ENCODE measurements around the gene NPHP4.

NPHP4 gene

DNA sequence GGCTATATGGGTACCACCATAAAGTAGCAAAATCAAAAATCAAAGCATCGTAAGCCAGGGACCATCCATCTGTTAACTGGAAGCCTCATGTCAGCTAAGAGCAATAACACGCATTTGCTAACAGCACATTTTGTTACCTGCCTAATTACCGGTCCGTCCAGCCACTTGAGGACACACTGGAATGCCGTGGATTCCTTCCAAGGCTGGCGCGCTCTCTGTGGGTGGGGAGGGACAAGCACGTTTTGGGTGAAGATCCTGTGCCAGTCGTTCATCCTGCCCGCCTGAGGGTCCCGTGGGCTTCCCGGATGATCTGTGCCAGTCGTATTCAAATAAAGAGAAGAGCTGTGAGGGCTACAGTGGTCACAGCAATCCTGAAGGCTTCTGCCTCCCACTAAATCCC, 6.2 kb downstream of the NPHP4 start:
- Histone ChIP-seq H3K27ac (ENCODE audit: low read depth, low read length, severe bottlenecking) (no peak overlapping the region), H3K4me1 (ENCODE audit: control insufficient read depth, insufficient read depth, low read length, poor library complexity, severe bottlenecking) (peaks cover under 1% of the 10 kb centered on the region), H3K9me3 (ENCODE audit: control insufficient read depth, low read length) (no peaks in the 10 kb centered on the region), H3K4me3 (ENCODE audit: extremely low read depth, insufficient read depth, low read length, poor library complexity, severe bottlenecking) (no peak overlapping the region), H3K36me3 (ENCODE audit: control insufficient read depth, insufficient read depth, low read length) (peaks cover 10% of the 10 kb centered on the region)
- WGBS, 2 experiments (ENCODE audit: insufficient coverage in 2 of 2): 94 to 96% methylated on average over 8 of the region's 13 CpGs

GRCh38 chr1:5985250-5985649, 7.0 kb downstream of the NPHP4 start:
- no peaks in the 10 kb centered on the region for H3K9me3 ChIP-seq (ENCODE audit: control insufficient read depth, low read length)
- H3K27ac ChIP-seq (ENCODE audit: low read depth, low read length, severe bottlenecking): no peak overlapping the region
- no peak overlapping the region for H3K4me3 ChIP-seq (ENCODE audit: extremely low read depth, insufficient read depth, low read length, poor library complexity, severe bottlenecking)
- WGBS, 2 experiments (ENCODE audit: insufficient coverage in 2 of 2): 87 to 91% methylated on average over 11 of the region's 11 CpGs
- H3K36me3 ChIP-seq (ENCODE audit: control insufficient read depth, insufficient read depth, low read length): peaks cover 10% of the 10 kb centered on the region
- peaks cover 5% of the 10 kb centered on the region for H3K4me1 ChIP-seq (ENCODE audit: control insufficient read depth, insufficient read depth, low read length, poor library complexity, severe bottlenecking)

- 79 to 84% methylated on average over 3 to 4 of the region's 6 CpGs for WGBS, 2 experiments (ENCODE audit: insufficient coverage in 2 of 2)
- Histone ChIP-seq H3K27ac (ENCODE audit: low read depth, low read length, severe bottlenecking) (peak overlapping the region; percentile 47), H3K4me1 (ENCODE audit: control insufficient read depth, insufficient read depth, low read length, poor library complexity, severe bottlenecking) (peaks cover 5% of the 10 kb centered on the region), H3K4me3 (ENCODE audit: extremely low read depth, insufficient read depth, low read length, poor library complexity, severe bottlenecking) (no peak overlapping the region), H3K9me3 (ENCODE audit: control insufficient read depth, low read length) (no peaks in the 10 kb centered on the region), H3K36me3 (ENCODE audit: control insufficient read depth, insufficient read depth, low read length) (peaks cover 10% of the 10 kb centered on the region)
Observed at GRCh38 chr1:5983361-5984103, 8.7 kb downstream of the NPHP4 start.

DNA sequence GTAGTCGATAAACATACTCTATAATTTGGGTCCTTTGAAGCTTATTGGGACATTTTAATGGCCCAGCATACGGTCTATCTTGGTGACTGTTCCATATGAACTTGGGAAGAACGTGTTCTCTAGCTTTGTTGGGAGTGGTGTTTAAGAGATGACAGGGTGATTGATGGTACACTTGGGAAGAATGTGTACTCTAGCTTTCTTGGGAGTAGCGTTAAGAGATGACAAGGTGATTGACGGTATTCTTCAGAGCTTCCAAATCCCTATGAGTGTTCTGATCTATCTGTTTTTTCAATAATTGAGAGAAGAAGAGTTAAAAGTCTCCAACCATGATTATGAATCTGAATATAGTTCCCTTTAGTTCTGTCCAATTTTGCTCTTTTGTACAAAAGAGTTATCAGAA, 9.4 kb downstream of the NPHP4 start:
- H3K36me3 ChIP-seq (ENCODE audit: control insufficient read depth, insufficient read depth, low read length): peaks cover 10% of the 10 kb centered on the region
- peaks cover 5% of the 10 kb centered on the region for H3K4me1 ChIP-seq (ENCODE audit: control insufficient read depth, insufficient read depth, low read length, poor library complexity, severe bottlenecking)
- H3K9me3 ChIP-seq (ENCODE audit: control insufficient read depth, low read length): no peaks in the 10 kb centered on the region
- H3K4me3 ChIP-seq (ENCODE audit: extremely low read depth, insufficient read depth, low read length, poor library complexity, severe bottlenecking): no peak overlapping the region
- WGBS, 2 experiments (ENCODE audit: insufficient coverage in 2 of 2): 92 to 100% methylated on average over 3 to 4 of the region's 5 CpGs
- peak overlapping the region; percentile 47 for H3K27ac ChIP-seq (ENCODE audit: low read depth, low read length, severe bottlenecking)

- Histone ChIP-seq H3K9me3 (ENCODE audit: control insufficient read depth, low read length) (no peaks in the 10 kb centered on the region), H3K4me1 (ENCODE audit: control insufficient read depth, insufficient read depth, low read length, poor library complexity, severe bottlenecking) (peaks cover 5% of the 10 kb centered on the region), H3K27ac (ENCODE audit: low read depth, low read length, severe bottlenecking) (no peak overlapping the region), H3K36me3 (ENCODE audit: control insufficient read depth, insufficient read depth, low read length) (peaks cover 10% of the 10 kb centered on the region), H3K4me3 (ENCODE audit: extremely low read depth, insufficient read depth, low read length, poor library complexity, severe bottlenecking) (no peak overlapping the region)
- WGBS, 2 experiments (ENCODE audit: insufficient coverage in 2 of 2): 100% methylated on average over 1 of the region's 4 CpGs; no CpG with 5 or more reads in 1 of the 2 experiments
Observed at GRCh38 chr1:5982276-5982675, 9.9 kb downstream of the NPHP4 start.

- H3K9me3 ChIP-seq (ENCODE audit: control insufficient read depth, low read length): no peaks in the 10 kb centered on the region
- no peak overlapping the region for H3K4me3 ChIP-seq (ENCODE audit: extremely low read depth, insufficient read depth, low read length, poor library complexity, severe bottlenecking)
- 41 to 43% methylated on average over 6 to 7 of the region's 8 CpGs for WGBS, 2 experiments (ENCODE audit: insufficient coverage in 2 of 2)
- H3K27ac ChIP-seq (ENCODE audit: low read depth, low read length, severe bottlenecking): peak overlapping the region; percentile 54
- peaks cover 5% of the 10 kb centered on the region for H3K4me1 ChIP-seq (ENCODE audit: control insufficient read depth, insufficient read depth, low read length, poor library complexity, severe bottlenecking)
- peaks cover 10% of the 10 kb centered on the region for H3K36me3 ChIP-seq (ENCODE audit: control insufficient read depth, insufficient read depth, low read length)
Observed at GRCh38 chr1:5981009-5981380, 11.2 kb downstream of the NPHP4 start.

DNA sequence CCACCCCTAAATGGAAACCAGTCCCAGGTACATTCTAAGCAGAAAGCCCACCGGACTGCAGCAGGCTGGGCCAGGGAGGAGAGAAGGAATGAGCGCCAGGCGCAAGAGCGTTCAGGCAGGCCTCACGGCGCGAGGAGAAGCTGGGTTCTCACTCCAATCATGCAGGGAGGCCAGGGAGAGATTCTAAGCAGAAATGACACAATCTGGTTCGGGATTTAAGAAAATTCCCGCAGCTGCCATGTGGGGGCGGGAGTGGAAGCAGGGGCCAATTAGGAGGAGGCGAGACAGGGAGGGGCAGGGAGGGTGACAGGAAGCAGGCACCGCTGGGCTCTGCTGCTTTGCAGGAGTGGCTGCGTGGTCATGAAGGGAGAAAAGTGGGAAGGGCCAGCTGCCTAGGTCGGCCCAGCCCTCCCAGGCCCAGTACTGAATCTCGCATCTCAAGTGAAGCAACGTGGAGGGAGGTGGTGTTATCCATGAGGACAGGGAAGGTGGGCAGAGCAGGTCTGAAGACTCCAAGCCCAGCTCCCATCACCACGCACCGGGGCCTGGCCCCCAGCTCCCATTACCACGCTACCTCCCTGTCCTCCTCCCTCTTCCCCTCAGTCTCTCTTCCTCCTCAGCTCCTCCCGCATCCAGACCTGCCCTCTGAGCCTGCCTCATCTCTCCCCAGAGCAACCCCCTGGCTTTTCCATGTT, 11.8 kb downstream of the NPHP4 start:
- WGBS, 2 experiments (ENCODE audit: insufficient coverage in 2 of 2): 33 to 35% methylated on average over 17 to 18 of the region's 20 CpGs
- peaks cover 7% of the 10 kb centered on the region for H3K36me3 ChIP-seq (ENCODE audit: control insufficient read depth, insufficient read depth, low read length)
- H3K9me3 ChIP-seq (ENCODE audit: control insufficient read depth, low read length): no peaks in the 10 kb centered on the region
- no peak overlapping the region for H3K4me3 ChIP-seq (ENCODE audit: extremely low read depth, insufficient read depth, low read length, poor library complexity, severe bottlenecking)
- H3K4me1 ChIP-seq (ENCODE audit: control insufficient read depth, insufficient read depth, low read length, poor library complexity, severe bottlenecking): peaks cover 5% of the 10 kb centered on the region
- H3K27ac ChIP-seq (ENCODE audit: low read depth, low read length, severe bottlenecking): peak overlapping the region; percentile 54

- H3K36me3 ChIP-seq (ENCODE audit: control insufficient read depth, insufficient read depth, low read length): peaks cover 7% of the 10 kb centered on the region
- H3K9me3 ChIP-seq (ENCODE audit: control insufficient read depth, low read length): no peaks in the 10 kb centered on the region
- peaks cover 5% of the 10 kb centered on the region for H3K4me1 ChIP-seq (ENCODE audit: control insufficient read depth, insufficient read depth, low read length, poor library complexity, severe bottlenecking)
- 91 to 94% methylated on average over 11 to 14 of the region's 16 CpGs for WGBS, 2 experiments (ENCODE audit: insufficient coverage in 2 of 2)
- no peak overlapping the region for H3K4me3 ChIP-seq (ENCODE audit: extremely low read depth, insufficient read depth, low read length, poor library complexity, severe bottlenecking)
- H3K27ac ChIP-seq (ENCODE audit: low read depth, low read length, severe bottlenecking): peak overlapping the region; percentile 54
Observed at GRCh38 chr1:5979536-5980313, 12.5 kb downstream of the NPHP4 start.

- Histone ChIP-seq H3K27ac (ENCODE audit: low read depth, low read length, severe bottlenecking) (no peak overlapping the region), H3K4me3 (ENCODE audit: extremely low read depth, insufficient read depth, low read length, poor library complexity, severe bottlenecking) (no peak overlapping the region), H3K9me3 (ENCODE audit: control insufficient read depth, low read length) (no peaks in the 10 kb centered on the region), H3K36me3 (ENCODE audit: control insufficient read depth, insufficient read depth, low read length) (peaks cover 3% of the 10 kb centered on the region), H3K4me1 (ENCODE audit: control insufficient read depth, insufficient read depth, low read length, poor library complexity, severe bottlenecking) (peaks cover 9% of the 10 kb centered on the region)
- WGBS, 2 experiments (ENCODE audit: insufficient coverage in 2 of 2): 83 to 89% methylated on average over 5 of the region's 7 CpGs
Observed at GRCh38 chr1:5978452-5978851, 13.8 kb downstream of the NPHP4 start.

DNA sequence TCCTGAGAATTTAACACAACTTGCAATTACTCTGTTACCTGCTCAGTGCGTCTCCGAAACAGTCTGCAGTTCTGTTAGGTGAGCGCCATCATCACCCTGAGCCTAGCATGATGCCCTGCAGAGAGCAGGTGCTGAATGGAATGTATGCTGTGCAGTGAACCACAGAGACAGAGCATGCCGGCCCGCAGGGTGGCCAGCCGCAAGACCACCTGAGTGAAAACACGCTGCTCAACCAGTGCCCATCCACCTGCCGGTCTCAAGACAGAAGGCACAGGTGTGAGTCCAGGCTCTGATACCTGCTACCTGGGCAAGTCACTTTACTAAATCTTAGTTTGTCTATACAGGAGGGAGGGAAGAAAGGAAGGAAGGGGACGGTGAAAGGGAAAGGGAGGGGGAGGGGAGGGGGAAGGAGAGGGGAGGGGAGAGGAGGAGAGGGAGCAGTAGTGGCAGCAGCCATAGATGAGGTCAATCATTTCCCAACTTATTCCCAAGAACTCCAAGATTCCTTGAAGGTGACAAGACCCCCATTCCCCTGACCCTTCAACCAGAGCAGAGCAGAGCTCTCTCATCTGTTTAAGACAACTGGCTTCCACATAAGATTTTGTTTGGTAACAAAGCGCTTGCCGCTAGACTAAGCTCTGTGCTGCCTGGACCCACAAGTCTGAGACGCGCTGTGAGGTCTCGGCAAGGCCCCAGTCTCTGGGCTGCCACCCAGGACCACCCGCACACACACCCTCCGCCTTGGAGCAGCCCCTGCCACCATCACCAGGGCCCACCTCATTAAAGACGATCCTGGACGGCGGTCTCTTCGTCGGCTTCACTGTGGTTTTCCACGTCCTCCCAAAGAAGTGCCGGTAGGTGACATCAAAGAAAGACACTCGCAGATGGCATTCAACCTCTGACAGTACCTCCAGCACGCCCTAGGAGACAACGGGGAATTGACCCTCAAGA, 14.5 kb downstream of the NPHP4 start:
- peaks cover 3% of the 10 kb centered on the region for H3K36me3 ChIP-seq (ENCODE audit: control insufficient read depth, insufficient read depth, low read length)
- WGBS, 2 experiments (ENCODE audit: insufficient coverage in 2 of 2): 87 to 89% methylated on average over 21 to 24 of the region's 26 CpGs
- H3K9me3 ChIP-seq (ENCODE audit: control insufficient read depth, low read length): no peaks in the 10 kb centered on the region
- peaks cover 9% of the 10 kb centered on the region for H3K4me1 ChIP-seq (ENCODE audit: control insufficient read depth, insufficient read depth, low read length, poor library complexity, severe bottlenecking)
- no peak overlapping the region for H3K4me3 ChIP-seq (ENCODE audit: extremely low read depth, insufficient read depth, low read length, poor library complexity, severe bottlenecking)
- H3K27ac ChIP-seq (ENCODE audit: low read depth, low read length, severe bottlenecking): no peak overlapping the region
